Liver (tissue), 9 donors: ENCODE results near the gene HTT-AS. TPM values are rescaled to one million over a fixed set of nuclear protein-coding genes. Genes with fewer than 3 reads are reported as not detected.

Experiments used
- DNase-seq: peaks from one replicate; pipeline ENCODE4 v3.0.0-alpha.2; 2017; ENCODE audit warnings: low spot score
- H3K27ac ChIP-seq, 2 donors: one replicate each; pipeline ENCODE4 v1.7.0; 2013; ENCODE audit warnings: inconsistent platforms in 2 of 2, low read length in 2 of 2, control low read depth in 1 of 2, low read depth in 1 of 2, mild to moderate bottlenecking in 1 of 2
- H3K27me3 ChIP-seq, 4 donors: one replicate each; pipeline versions ENCODE4 v1.6.1 to v1.7.0; 2013; ENCODE audit warnings: low read length in 3 of 4, inconsistent platforms in 1 of 4, mild to moderate bottlenecking in 1 of 4, moderate library complexity in 1 of 4; ENCODE audit not compliant: control insufficient read depth in 4 of 4, insufficient read depth in 4 of 4
- H3K36me3 ChIP-seq, 4 donors: one replicate each; pipeline versions ENCODE4 v1.6.1 to v1.7.0; 2013; ENCODE audit warnings: low read length in 3 of 4, mild to moderate bottlenecking in 3 of 4, low read depth in 1 of 4, moderate library complexity in 1 of 4; ENCODE audit not compliant: control insufficient read depth in 4 of 4, insufficient read depth in 3 of 4
- H3K4me1 ChIP-seq, 4 donors: one replicate each; pipeline versions ENCODE4 v1.6.1 to v1.7.0; 2013; ENCODE audit warnings: low read length in 3 of 4, mild to moderate bottlenecking in 3 of 4, moderate library complexity in 1 of 4; ENCODE audit not compliant: control insufficient read depth in 4 of 4, insufficient read depth in 4 of 4
- H3K4me3 ChIP-seq, 3 donors: one replicate each; pipeline versions ENCODE4 v1.6.1 to v1.7.0; 2013; ENCODE audit warnings: low read length in 3 of 3, control low read depth in 1 of 3, low read depth in 1 of 3, mild to moderate bottlenecking in 1 of 3
- H3K9ac ChIP-seq, 2 donors: one replicate each; pipeline ENCODE4 v1.7.0; 2013; ENCODE audit warnings: low read length in 2 of 2, mild to moderate bottlenecking in 2 of 2, moderate library complexity in 2 of 2, control low read depth in 1 of 2, low read depth in 1 of 2
- H3K9me3 ChIP-seq, 4 donors: one replicate each; pipeline versions ENCODE4 v1.6.1 to v1.7.0; 2013; ENCODE audit warnings: low read length in 3 of 4; ENCODE audit not compliant: control insufficient read depth in 4 of 4
- ATF3 ChIP-seq: IDR thresholded peaks from 2 replicates; pipeline ENCODE4 v1.6.1; 2016; ENCODE audit warnings: antibody characterized with exemption
- CTCF ChIP-seq: fragments of 150-350 bp; IDR thresholded peaks from 2 replicates; pipeline ENCODE4 v1.5.1; 2017; ENCODE audit warnings: improper control_type of control experiment, low read depth, low read length; ENCODE audit not compliant: missing input control
- EGR1 ChIP-seq, 2 donors: IDR thresholded peaks; 2 replicates each; pipeline ENCODE4 v1.6.1; 2016 to 2018; ENCODE audit warnings: antibody characterized with exemption in 2 of 2, low read depth in 2 of 2
- FOXA2 ChIP-seq: IDR thresholded peaks from 2 replicates; pipeline ENCODE4 v1.6.1; 2016; ENCODE audit warnings: antibody characterized with exemption
- GABPA ChIP-seq, 2 donors: IDR thresholded peaks in 1 of 2; conservative IDR thresholded peaks in 1 of 2; 2 replicates each; pipeline ENCODE4 v1.6.1; 2016; ENCODE audit warnings: antibody characterized with exemption in 2 of 2, mild to moderate bottlenecking in 1 of 2, moderate library complexity in 1 of 2
- HNF4A ChIP-seq, 2 donors: conservative IDR thresholded peaks; 2 replicates each; pipeline ENCODE4 v1.6.1; 2016; ENCODE audit warnings: antibody characterized with exemption in 2 of 2, mild to moderate bottlenecking in 2 of 2
- HNF4G ChIP-seq: IDR thresholded peaks from 2 replicates; pipeline ENCODE4 v1.6.1; 2016; ENCODE audit warnings: antibody characterized with exemption
- JUND ChIP-seq, 2 donors: IDR thresholded peaks; 2 replicates each; pipeline ENCODE4 v1.6.1; 2016; ENCODE audit warnings: antibody characterized with exemption in 2 of 2
- NR2F2 ChIP-seq: IDR thresholded peaks from 2 replicates; pipeline ENCODE4 v1.6.1; 2016; ENCODE audit warnings: antibody characterized with exemption
- RAD21 ChIP-seq, 2 donors: IDR thresholded peaks; 2 replicates each; pipeline ENCODE4 v1.6.1; 2016; ENCODE audit warnings: antibody characterized with exemption in 2 of 2, mild to moderate bottlenecking in 2 of 2
- REST ChIP-seq: IDR thresholded peaks from 2 replicates; pipeline ENCODE4 v1.6.1; 2016; ENCODE audit warnings: antibody characterized with exemption, mild to moderate bottlenecking
- RXRA ChIP-seq, 2 donors: IDR thresholded peaks; 2 replicates each; pipeline ENCODE4 v1.6.1; 2017 to 2018; ENCODE audit warnings: antibody characterized with exemption in 2 of 2, mild to moderate bottlenecking in 1 of 2
- SP1 ChIP-seq: IDR thresholded peaks from 2 replicates; pipeline ENCODE4 v1.6.1; 2018; ENCODE audit warnings: antibody characterized with exemption, mild to moderate bottlenecking
- TAF1 ChIP-seq: conservative IDR thresholded peaks from 2 replicates; pipeline ENCODE4 v1.6.1; 2016; ENCODE audit warnings: antibody characterized with exemption, mild to moderate bottlenecking
- YY1 ChIP-seq: IDR thresholded peaks from 2 replicates; pipeline ENCODE4 v1.6.1; 2016; ENCODE audit warnings: antibody characterized with exemption, mild to moderate bottlenecking
- WGBS: extraction: QIAGEN DNeasy Blood & Tissue Kit; methylation state at CpG from one replicate; pipeline ENCODE4 v1.1.7; 2013; 5-methylcytosine and 5-hydroxymethylcytosine counted together
- polyA plus RNA-seq, 2 donors: library from polyadenylated mRNA; stranded (reverse) in 1 of 2; unstranded in 1 of 2; fragments of 200-250 nt in 1 of 2; fragments of >200 nt in 1 of 2; fragmentation: Nextera tagmentation in 1 of 2; extraction: Ambion mirVana in 1 of 2; gene quantifications; one replicate each; pipeline versions ENCODE4 v1.2.1 to v1.2.3, GENCODE V29; 2013 to 2015
- total RNA-seq, 2 donors: library from RNA; depleted of rRNA; stranded (reverse); fragments of >200 nt; gene quantifications; one replicate each; pipeline ENCODE4 v1.2.3, GENCODE V29; 2014
- TF ChIP-seq, protein P1 (sequence below): IDR thresholded peaks from 2 replicates; pipeline ENCODE4 v1.6.1; 2016; ENCODE audit warnings: antibody characterized with exemption
- donor health status: healthy.
- donor health status: healthy.
- donor health status: healthy.
- donor health status: healthy.
- donor health status: healthy.

HTT-AS gene
- total and polyA plus RNA-seq, 4 donors = not detected

GRCh38 chr4:3022112-3022511 is 52.2 kb downstream of the HTT-AS start:
- Histone ChIP-seq H3K27me3 (no peaks in the 10 kb centered on the region), H3K27ac (no peak overlapping the region), H3K9ac (no peak overlapping the region), H3K36me3 (no peaks in the 10 kb centered on the region), H3K4me1 (no peaks in the 10 kb centered on the region), H3K4me3 (no peak overlapping the region), H3K9me3 (no peaks in the 10 kb centered on the region)
- no peak for DNase-seq
- 89% methylated on average over 8 of the region's 8 CpGs for WGBS
- no peak for TF ChIP-seq HNF4G
- no peak for TF ChIP-seq NR2F2
- no peak for TF ChIP-seq YY1
- no peak for TF ChIP-seq HNF4A (conservative IDR thresholded peaks at IDR 0.05)
- no peak for TF ChIP-seq RAD21 (IDR thresholded peaks at IDR 0.05)
- no peak for TF ChIP-seq FOXA2
- TF ChIP-seq CTCF = no peak
- no peak for TF ChIP-seq TAF1
- no peak for TF ChIP-seq JUND (IDR thresholded peaks at IDR 0.05)
- no peak for TF ChIP-seq SP1
- TF ChIP-seq RXRA (IDR thresholded peaks at IDR 0.05) = no peak
- no peak for TF ChIP-seq REST
- no peak for TF ChIP-seq ATF3
- TF ChIP-seq GABPA (IDR thresholded peaks at IDR 0.05 in 1 of 2, conservative IDR thresholded peaks at IDR 0.05 in 1 of 2) = no peak
- TF ChIP-seq EGR1 (IDR thresholded peaks at IDR 0.05; ENCODE audit: low read depth in 2 of 2) = no peak

GRCh38 chr4:3021627-3022026 is 52.7 kb downstream of the HTT-AS start:
- WGBS = 93% methylated on average over 8 of the region's 8 CpGs
- H3K27ac ChIP-seq = no peak overlapping the region
- no peak overlapping the region for H3K4me3 ChIP-seq
- TF ChIP-seq YY1 = no peak
- TF ChIP-seq, protein P1, sequence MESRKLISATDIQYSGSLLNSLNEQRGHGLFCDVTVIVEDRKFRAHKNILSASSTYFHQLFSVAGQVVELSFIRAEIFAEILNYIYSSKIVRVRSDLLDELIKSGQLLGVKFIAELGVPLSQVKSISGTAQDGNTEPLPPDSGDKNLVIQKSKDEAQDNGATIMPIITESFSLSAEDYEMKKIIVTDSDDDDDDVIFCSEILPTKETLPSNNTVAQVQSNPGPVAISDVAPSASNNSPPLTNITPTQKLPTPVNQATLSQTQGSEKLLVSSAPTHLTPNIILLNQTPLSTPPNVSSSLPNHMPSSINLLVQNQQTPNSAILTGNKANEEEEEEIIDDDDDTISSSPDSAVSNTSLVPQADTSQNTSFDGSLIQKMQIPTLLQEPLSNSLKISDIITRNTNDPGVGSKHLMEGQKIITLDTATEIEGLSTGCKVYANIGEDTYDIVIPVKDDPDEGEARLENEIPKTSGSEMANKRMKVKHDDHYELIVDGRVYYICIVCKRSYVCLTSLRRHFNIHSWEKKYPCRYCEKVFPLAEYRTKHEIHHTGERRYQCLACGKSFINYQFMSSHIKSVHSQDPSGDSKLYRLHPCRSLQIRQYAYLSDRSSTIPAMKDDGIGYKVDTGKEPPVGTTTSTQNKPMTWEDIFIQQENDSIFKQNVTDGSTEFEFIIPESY = no peak
- H3K9me3 ChIP-seq = no peaks in the 10 kb centered on the region
- H3K4me1 ChIP-seq = no peaks in the 10 kb centered on the region
- H3K27me3 ChIP-seq = no peaks in the 10 kb centered on the region
- no peaks in the 10 kb centered on the region for H3K36me3 ChIP-seq
- no peak for DNase-seq
- no peak overlapping the region for H3K9ac ChIP-seq
